ENCODE measurements around the gene NRG3.

DNA sequence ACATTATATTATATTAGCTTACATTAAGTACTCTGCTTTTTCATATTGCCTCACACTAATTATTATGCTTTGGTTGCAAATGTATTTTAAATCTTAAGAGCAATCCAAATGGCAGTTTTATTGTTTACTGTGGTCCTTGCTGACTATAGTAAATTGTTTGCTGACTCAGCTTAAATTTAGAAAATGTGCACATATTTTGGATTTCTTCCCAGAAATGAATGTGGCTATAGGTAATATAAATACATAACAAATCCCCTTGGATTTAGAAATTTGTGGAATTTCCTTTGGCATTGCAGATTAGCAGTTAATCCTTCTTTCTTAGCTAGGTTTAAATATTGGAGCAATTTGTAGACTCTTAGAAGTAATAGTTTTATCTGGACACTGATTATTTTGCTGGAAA, 565.8 kb downstream of the NRG3 start:
- TF ChIP-seq, protein P1, sequence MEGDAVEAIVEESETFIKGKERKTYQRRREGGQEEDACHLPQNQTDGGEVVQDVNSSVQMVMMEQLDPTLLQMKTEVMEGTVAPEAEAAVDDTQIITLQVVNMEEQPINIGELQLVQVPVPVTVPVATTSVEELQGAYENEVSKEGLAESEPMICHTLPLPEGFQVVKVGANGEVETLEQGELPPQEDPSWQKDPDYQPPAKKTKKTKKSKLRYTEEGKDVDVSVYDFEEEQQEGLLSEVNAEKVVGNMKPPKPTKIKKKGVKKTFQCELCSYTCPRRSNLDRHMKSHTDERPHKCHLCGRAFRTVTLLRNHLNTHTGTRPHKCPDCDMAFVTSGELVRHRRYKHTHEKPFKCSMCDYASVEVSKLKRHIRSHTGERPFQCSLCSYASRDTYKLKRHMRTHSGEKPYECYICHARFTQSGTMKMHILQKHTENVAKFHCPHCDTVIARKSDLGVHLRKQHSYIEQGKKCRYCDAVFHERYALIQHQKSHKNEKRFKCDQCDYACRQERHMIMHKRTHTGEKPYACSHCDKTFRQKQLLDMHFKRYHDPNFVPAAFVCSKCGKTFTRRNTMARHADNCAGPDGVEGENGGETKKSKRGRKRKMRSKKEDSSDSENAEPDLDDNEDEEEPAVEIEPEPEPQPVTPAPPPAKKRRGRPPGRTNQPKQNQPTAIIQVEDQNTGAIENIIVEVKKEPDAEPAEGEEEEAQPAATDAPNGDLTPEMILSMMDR (IDR thresholded peaks at IDR 0.05): no peak
- TF ChIP-seq EZH2 (IDR thresholded peaks at IDR 0.05; ENCODE audit: borderline replicate concordance, insufficient read depth, low read depth, low read length, poor library complexity, severe bottlenecking): no peak
